ENCODE data around the gene CLCF1.

DNA sequence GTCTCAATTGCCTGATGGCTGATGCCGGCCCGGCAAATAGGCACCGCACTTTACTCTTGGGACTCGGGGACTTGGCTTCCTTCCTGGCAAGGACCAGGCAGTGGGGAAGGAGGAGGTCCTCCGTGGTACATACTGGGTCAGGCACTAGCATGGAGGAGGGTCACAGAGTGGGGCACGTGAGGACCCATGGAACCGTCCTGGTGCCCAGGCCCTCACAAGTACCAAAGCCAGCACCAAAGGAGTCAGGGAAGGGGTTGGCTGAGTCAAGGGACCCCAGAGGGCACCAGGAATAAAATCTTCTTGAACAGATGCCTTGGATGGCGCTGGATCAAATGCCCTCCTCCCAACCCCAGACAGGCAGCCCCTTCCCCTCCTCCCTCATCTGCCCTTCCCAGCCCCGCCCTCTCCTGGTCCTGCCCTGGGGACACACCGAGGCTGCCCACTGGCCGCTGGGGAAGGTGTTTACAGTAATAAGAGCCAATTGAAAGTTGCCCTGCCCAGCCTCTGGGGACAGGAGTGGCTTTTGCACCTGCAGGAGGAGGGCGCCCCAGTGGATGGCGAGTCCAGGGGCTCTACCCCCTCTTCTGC lies 36.5 kb upstream of the CLCF1 start:
- TF ChIP-seq, protein P1, sequence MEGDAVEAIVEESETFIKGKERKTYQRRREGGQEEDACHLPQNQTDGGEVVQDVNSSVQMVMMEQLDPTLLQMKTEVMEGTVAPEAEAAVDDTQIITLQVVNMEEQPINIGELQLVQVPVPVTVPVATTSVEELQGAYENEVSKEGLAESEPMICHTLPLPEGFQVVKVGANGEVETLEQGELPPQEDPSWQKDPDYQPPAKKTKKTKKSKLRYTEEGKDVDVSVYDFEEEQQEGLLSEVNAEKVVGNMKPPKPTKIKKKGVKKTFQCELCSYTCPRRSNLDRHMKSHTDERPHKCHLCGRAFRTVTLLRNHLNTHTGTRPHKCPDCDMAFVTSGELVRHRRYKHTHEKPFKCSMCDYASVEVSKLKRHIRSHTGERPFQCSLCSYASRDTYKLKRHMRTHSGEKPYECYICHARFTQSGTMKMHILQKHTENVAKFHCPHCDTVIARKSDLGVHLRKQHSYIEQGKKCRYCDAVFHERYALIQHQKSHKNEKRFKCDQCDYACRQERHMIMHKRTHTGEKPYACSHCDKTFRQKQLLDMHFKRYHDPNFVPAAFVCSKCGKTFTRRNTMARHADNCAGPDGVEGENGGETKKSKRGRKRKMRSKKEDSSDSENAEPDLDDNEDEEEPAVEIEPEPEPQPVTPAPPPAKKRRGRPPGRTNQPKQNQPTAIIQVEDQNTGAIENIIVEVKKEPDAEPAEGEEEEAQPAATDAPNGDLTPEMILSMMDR (IDR thresholded peaks at IDR 0.05), result no peak
- TF ChIP-seq POLR2A (IDR thresholded peaks at IDR 0.05), result no peak
- no peak for TF ChIP-seq POLR2AphosphoS5 (IDR thresholded peaks at IDR 0.05)
